Progenitor cell of endocrine pancreas (in vitro differentiated cells): Measurements from ENCODE around the gene CERT1. TPM values are rescaled to one million over a fixed set of nuclear protein-coding genes. Genes with fewer than 3 reads are reported as not detected.

ENCODE experiments used
- DNase-seq: peaks from one replicate; pipeline ENCODE4 v3.0.0; 2021; ENCODE audit warnings: low spot score; ENCODE audit not compliant: unreplicated experiment
- H3K27ac Mint-ChIP-seq: 2 replicates; pipeline ENCODE4 v1.8.0; 2021; ENCODE audit warnings: mild to moderate bottlenecking, moderate library complexity, mixed read lengths
- H3K27me3 Mint-ChIP-seq: 2 replicates; pipeline ENCODE4 v1.8.0; 2021; ENCODE audit warnings: mixed read lengths
- H3K36me3 Mint-ChIP-seq: 2 replicates; pipeline ENCODE4 v1.8.0; 2022; ENCODE audit warnings: mixed read lengths; ENCODE audit not compliant: insufficient read depth
- H3K4me1 Mint-ChIP-seq: 2 replicates; pipeline ENCODE4 v1.8.0; 2021; ENCODE audit warnings: low read depth, mixed read lengths
- H3K4me3 Mint-ChIP-seq: 2 replicates; pipeline ENCODE4 v1.8.0; 2021; ENCODE audit warnings: low read depth, mild to moderate bottlenecking, moderate library complexity, mixed read lengths
- H3K9me3 Mint-ChIP-seq: 2 replicates; pipeline ENCODE4 v1.8.0; 2021; ENCODE audit warnings: low read depth, mixed read lengths
- total RNA-seq: library from RNA; stranded (reverse); gene quantifications from 2 replicates; pipeline ENCODE4 v1.2.1, GENCODE V29; 2021
- TF ChIP-seq, protein P1 (sequence below): fragments of 200-600 bp; sonication (generic); IDR thresholded peaks from one replicate; pipeline ENCODE4 v1.5.0; 2021; ENCODE audit warnings: antibody characterized with exemption, mild to moderate bottlenecking; ENCODE audit not compliant: unreplicated experiment

CERT1 gene
- total RNA-seq, 1 donor from 2014 or later = 50.8 TPM

DNA sequence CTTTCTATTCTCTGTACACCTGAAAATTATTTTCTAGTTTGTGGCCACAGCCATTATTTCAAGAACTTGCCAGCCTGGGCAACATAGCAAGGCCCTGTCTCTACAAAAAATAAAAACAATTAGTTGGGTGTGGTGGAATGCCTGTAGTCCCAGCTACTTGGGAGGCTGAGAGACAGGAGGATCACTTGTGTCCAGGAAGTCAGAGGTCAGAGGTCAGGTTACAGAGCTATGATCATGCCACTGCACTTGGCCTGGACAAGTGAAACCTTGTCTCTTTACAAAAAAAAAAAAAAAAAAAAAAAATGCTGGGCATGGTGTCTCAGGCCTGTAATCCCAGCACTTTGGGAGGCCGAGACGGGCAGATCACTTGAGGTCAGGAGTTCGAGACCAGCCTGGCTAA lies 116.2 kb downstream of the CERT1 start:
- no peak for DNase-seq
- H3K36me3 Mint-ChIP-seq = peaks cover 4% of the 10 kb centered on the region
- TF ChIP-seq, protein P1, sequence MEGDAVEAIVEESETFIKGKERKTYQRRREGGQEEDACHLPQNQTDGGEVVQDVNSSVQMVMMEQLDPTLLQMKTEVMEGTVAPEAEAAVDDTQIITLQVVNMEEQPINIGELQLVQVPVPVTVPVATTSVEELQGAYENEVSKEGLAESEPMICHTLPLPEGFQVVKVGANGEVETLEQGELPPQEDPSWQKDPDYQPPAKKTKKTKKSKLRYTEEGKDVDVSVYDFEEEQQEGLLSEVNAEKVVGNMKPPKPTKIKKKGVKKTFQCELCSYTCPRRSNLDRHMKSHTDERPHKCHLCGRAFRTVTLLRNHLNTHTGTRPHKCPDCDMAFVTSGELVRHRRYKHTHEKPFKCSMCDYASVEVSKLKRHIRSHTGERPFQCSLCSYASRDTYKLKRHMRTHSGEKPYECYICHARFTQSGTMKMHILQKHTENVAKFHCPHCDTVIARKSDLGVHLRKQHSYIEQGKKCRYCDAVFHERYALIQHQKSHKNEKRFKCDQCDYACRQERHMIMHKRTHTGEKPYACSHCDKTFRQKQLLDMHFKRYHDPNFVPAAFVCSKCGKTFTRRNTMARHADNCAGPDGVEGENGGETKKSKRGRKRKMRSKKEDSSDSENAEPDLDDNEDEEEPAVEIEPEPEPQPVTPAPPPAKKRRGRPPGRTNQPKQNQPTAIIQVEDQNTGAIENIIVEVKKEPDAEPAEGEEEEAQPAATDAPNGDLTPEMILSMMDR = no peak
- no peaks in the 10 kb centered on the region for H3K27me3 Mint-ChIP-seq
- H3K27ac Mint-ChIP-seq = no peak overlapping the region
- no peaks in the 10 kb centered on the region for H3K9me3 Mint-ChIP-seq
- no peak overlapping the region for H3K4me3 Mint-ChIP-seq
- peaks cover 10% of the 10 kb centered on the region for H3K4me1 Mint-ChIP-seq

DNA sequence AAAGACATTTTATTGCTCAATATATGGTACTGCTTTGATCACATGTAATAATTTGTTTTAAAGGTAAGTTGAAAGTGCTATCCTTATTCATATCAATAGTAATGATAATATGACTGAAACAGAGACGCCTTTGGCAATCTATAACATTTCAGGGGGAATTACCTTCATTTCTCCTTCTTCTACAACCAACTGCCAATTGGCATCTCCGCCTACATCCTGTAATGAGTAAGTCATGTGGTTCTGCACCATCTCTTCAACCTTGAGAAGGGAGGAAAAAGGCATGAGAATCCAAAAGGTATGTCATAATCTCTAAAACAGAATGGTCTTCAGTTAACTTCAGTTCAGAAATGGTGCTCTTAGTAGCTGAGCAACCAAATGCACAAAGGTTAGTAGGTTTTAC lies 122.0 kb downstream of the CERT1 start:
- no peak overlapping the region for H3K27ac Mint-ChIP-seq
- peaks cover 10% of the 10 kb centered on the region for H3K4me1 Mint-ChIP-seq
- DNase-seq = no peak
- no peak overlapping the region for H3K4me3 Mint-ChIP-seq
- no peaks in the 10 kb centered on the region for H3K9me3 Mint-ChIP-seq
- peaks cover 19% of the 10 kb centered on the region for H3K36me3 Mint-ChIP-seq
- H3K27me3 Mint-ChIP-seq = no peaks in the 10 kb centered on the region
- TF ChIP-seq, protein P1 = no peak

DNA sequence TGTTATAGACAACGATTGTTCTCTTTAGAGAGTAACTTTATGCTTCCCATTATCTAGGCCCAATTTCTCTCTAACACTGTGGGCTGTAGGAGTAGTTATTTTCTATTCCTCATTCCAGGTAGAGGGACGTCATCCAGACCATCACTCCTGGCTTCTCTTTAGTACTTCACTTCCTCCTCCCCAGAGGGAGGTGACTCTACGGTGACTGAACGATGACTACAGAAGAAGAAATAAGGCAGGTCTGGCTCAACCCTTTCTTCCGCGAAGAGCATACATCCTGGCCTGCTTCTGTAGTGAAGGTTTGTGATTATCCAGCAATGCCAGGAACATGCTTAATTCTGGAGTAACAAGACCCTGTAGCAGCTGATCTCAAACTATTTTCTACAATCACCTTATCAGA lies 123.6 kb downstream of the CERT1 start:
- DNase-seq = no peak
- H3K27me3 Mint-ChIP-seq = no peaks in the 10 kb centered on the region
- H3K4me1 Mint-ChIP-seq = peaks cover 10% of the 10 kb centered on the region
- peak overlapping the region; percentile 20 for H3K27ac Mint-ChIP-seq
- no peak overlapping the region for H3K4me3 Mint-ChIP-seq
- TF ChIP-seq, protein P1 = no peak
- H3K9me3 Mint-ChIP-seq = no peaks in the 10 kb centered on the region
- peaks cover 21% of the 10 kb centered on the region for H3K36me3 Mint-ChIP-seq

DNA sequence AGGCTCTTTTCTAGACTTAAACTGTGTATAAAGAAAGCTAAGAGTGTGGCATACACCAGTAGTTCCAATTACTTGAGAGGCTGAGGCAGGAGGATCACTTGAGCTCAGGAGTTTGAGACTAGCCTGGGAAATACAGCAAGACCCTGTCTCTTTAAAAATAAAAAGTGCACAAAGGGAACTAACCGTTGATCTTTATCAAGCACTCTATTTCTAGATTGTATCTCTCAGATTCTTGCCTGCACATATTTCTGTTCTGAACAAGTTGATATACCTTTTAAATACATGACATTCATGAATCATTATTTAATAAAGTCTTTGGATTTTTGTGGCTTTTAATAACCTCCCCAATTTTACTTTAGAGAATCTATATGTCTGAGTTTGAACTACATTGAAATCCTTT lies 127.2 kb downstream of the CERT1 start:
- Mint-ChIP-seq H3K4me1 (no peaks in the 10 kb centered on the region), H3K27me3 (no peaks in the 10 kb centered on the region), H3K36me3 (peaks cover 25% of the 10 kb centered on the region), H3K27ac (no peak overlapping the region), H3K9me3 (no peaks in the 10 kb centered on the region), H3K4me3 (no peak overlapping the region)
- no peak for DNase-seq
- TF ChIP-seq, protein P1 = no peak

DNA sequence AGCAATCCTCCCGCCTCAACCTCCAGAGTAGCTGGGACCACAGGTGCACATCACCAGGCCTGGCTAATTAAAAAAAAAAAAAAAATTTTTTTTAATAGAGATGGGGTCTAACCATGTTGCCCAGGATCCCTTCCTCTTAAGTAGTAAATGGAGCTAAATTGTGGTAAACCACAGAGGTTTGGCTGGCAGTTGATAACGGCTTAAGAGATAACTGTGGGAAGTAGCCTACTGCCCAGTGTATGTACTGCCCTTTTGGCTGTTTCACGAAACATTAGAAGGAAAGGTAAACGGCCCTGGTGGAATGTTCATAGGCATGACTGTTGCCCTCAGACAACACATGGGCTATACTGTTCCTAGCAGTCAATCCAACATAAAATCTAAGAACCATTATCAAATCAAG lies 130.0 kb downstream of the CERT1 start:
- no peaks in the 10 kb centered on the region for H3K27me3 Mint-ChIP-seq
- no peak overlapping the region for H3K4me3 Mint-ChIP-seq
- H3K27ac Mint-ChIP-seq = no peak overlapping the region
- H3K9me3 Mint-ChIP-seq = no peaks in the 10 kb centered on the region
- TF ChIP-seq, protein P1 = no peak
- DNase-seq = no peak
- H3K36me3 Mint-ChIP-seq = peaks cover 13% of the 10 kb centered on the region
- no peaks in the 10 kb centered on the region for H3K4me1 Mint-ChIP-seq
